AG04449 (cell line): ENCODE data around the gene MPND.

Source experiments
- CTCF ChIA-PET: fragments of 350-600 bp; formaldehyde crosslinking; extraction: SDS; loops from one replicate; lab custom pipeline; 2021; ENCODE audit warnings: antibody characterized with exemption; lab: Yijun Ruan, JAX
- POLR2A ChIA-PET: fragments of 400-600, 350-600 bp; formaldehyde crosslinking; extraction: SDS; loops from one replicate; lab custom pipeline; 2020; ENCODE audit warnings: antibody characterized with exemption, inconsistent platforms; lab: Yijun Ruan, JAX
- DNase-seq: peaks from one replicate; pipeline ENCODE4 v3.0.0-alpha.2; 2010; ENCODE audit warnings: low read depth, low spot score
- H3K4me3 ChIP-seq: 2 replicates; pipeline ENCODE4 v1.5.1; 2011; ENCODE audit warnings: low read depth, mild to moderate bottlenecking, control low read depth, low read length
- CTCF ChIP-seq: IDR thresholded peaks from one replicate; pipeline ENCODE4 v1.5.1; 2011; ENCODE audit warnings: mild to moderate bottlenecking, moderate library complexity, low read length, control low read depth, inconsistent platforms; ENCODE audit not compliant: insufficient read depth; ENCODE audit errors: missing control alignments

MPND gene

GRCh38 chr19:4373013-4373367 is 29.6 kb downstream of the MPND start:
- ChIA-PET POLR2A (interaction anchor here (0.6 kb wide), 1 partner anchor 21 kb away, joined by 3 read pairs; no protein-coding TSS in a partner anchor), CTCF (interaction anchor here (0.9 to 6.9 kb wide), 5 partner anchors 10 to 29 kb away, joined by 3 to 82 read pairs (median 3); partner anchors contain the start of genes CHAF1A and SH3GL1)
- no peak overlapping the region for H3K4me3 ChIP-seq
- DNase-seq: no peak
- TF ChIP-seq CTCF: no peak

- no peak overlapping the region for H3K4me3 ChIP-seq
- ChIA-PET POLR2A (no interaction called here), CTCF (interaction anchor here (0.7 to 7.5 kb wide), 7 partner anchors 11 to 31 kb away, joined by 3 to 82 read pairs (median 4); partner anchors contain the start of genes CHAF1A and SH3GL1)
- no peak for TF ChIP-seq CTCF
- DNase-seq: no peak
Observed at GRCh38 chr19:4373601-4374497, 30.5 kb downstream of the MPND start.

- ChIA-PET CTCF (interaction anchor here (0.7 to 7.5 kb wide), 13 partner anchors 9 to 32 kb away, joined by 3 to 82 read pairs (median 4); partner anchors contain the start of genes CHAF1A and SH3GL1), POLR2A (interaction anchor here (0.9 to 1.2 kb wide), 2 partner anchors 11 to 81 kb away, joined by 3 read pairs; no protein-coding TSS in a partner anchor)
- peak; percentile 21 for TF ChIP-seq CTCF
- DNase-seq: no peak
- peak overlapping the region; percentile 8 for H3K4me3 ChIP-seq
Observed at GRCh38 chr19:4374498-4375163, 31.3 kb downstream of the MPND start.

GRCh38 chr19:4375164-4376027 is 32.0 kb downstream of the MPND start:
- POLR2A ChIA-PET: interaction anchor here (0.6 to 1.2 kb wide), 5 partner anchors 11 to 80 kb away, joined by 3 to 4 read pairs (median 3); partner anchors contain the start of gene CHAF1A
- CTCF ChIA-PET: interaction anchor here (0.6 to 7.5 kb wide), 16 partner anchors 8 to 261 kb away, joined by 3 to 82 read pairs (median 6); partner anchors contain the start of genes CHAF1A, MPND and SH3GL1
- no peak for DNase-seq
- no peak overlapping the region for H3K4me3 ChIP-seq
- TF ChIP-seq CTCF: peak; percentile 73

GRCh38 chr19:4376028-4376670 is 32.8 kb downstream of the MPND start:
- no peak overlapping the region for H3K4me3 ChIP-seq
- TF ChIP-seq CTCF: no peak
- DNase-seq: no peak
- ChIA-PET POLR2A (interaction anchor here (0.6 to 1.2 kb wide), 3 partner anchors 25 to 34 kb away, joined by 4 read pairs; partner anchors contain the start of gene CHAF1A), CTCF (interaction anchor here (0.7 to 7.5 kb wide), 15 partner anchors 9 to 260 kb away, joined by 3 to 82 read pairs (median 6); partner anchors contain the start of genes CHAF1A, MPND and SH3GL1)
